Right renal cortex interstitium (tissue), 3 donors: ENCODE measurements around the gene SIN3A. TPM values are rescaled to one million over a fixed set of nuclear protein-coding genes. Genes with fewer than 3 reads are reported as not detected.
"Not testable (repeated sequence)": the region's sequence is repeated elsewhere in the genome, so short reads cannot be mapped to it uniquely, and the experiment has no call there.

Experiments
- DNase-seq, 3 donors: peaks; one replicate each; pipeline ENCODE4 v3.0.0-alpha.2; 2013; ENCODE audit warnings: low read depth in 3 of 3, low spot score in 2 of 3
- polyA plus RNA-seq, 3 donors: library from polyadenylated mRNA; unstranded; fragments of 120-200 nt; gene quantifications; one replicate each; pipeline ENCODE4 v1.2.1, GENCODE V29; 2013; ENCODE audit not compliant: insufficient read length in 3 of 3

The SIN3A gene
- polyA plus RNA-seq, 3 donors = 58.8 to 63.7 (median 59.2) TPM

- DNase-seq = not testable (repeated sequence)
Observed at GRCh38 chr15:75383986-75384385, 67.5 kb downstream of the SIN3A start.

- no peak for DNase-seq
Observed at GRCh38 chr15:75380773-75381172, 70.7 kb downstream of the SIN3A start.

GRCh38 chr15:75371901-75372688 lies 79.4 kb downstream of the SIN3A start:
- DNase-seq = no peak

- DNase-seq = no peak
Observed at GRCh38 chr15:75371486-75371885, 80.0 kb downstream of the SIN3A start.

- DNase-seq = no peak
Observed at GRCh38 chr15:75369897-75370581, 81.5 kb downstream of the SIN3A start.

- no peak for DNase-seq
Observed at GRCh38 chr15:75368689-75369239, 82.7 kb downstream of the SIN3A start.

- DNase-seq = peak; percentile 83 to 90 (median 84)
Observed at GRCh38 chr15:75367913-75368688, 83.4 kb downstream of the SIN3A start, which contains the start of gene MAN2C1. TSS of gene MAN2C1 (minus strand) at chr15:75368607. CDS start at chr15:75368583, 24 bp downstream.

- DNase-seq = no peak
Observed at GRCh38 chr15:75367406-75367912, 84.0 kb downstream of the SIN3A start.

GRCh38 chr15:75367006-75367405 lies 84.5 kb downstream of the SIN3A start:
- DNase-seq = no peak

GRCh38 chr15:75366163-75366562 lies 85.3 kb downstream of the SIN3A start:
- DNase-seq = no peak

- DNase-seq = no peak
Observed at GRCh38 chr15:75364881-75365280, 86.6 kb downstream of the SIN3A start.

- no peak for DNase-seq
Observed at GRCh38 chr15:75363786-75364185, 87.7 kb downstream of the SIN3A start.

GRCh38 chr15:75362642-75363249 lies 88.7 kb downstream of the SIN3A start:
- no peak for DNase-seq

- no peak for DNase-seq
Observed at GRCh38 chr15:75361989-75362641, 89.4 kb downstream of the SIN3A start.

- no peak for DNase-seq
Observed at GRCh38 chr15:75361361-75361988, 90.0 kb downstream of the SIN3A start.

- no peak for DNase-seq
Observed at GRCh38 chr15:75360856-75361255, 90.6 kb downstream of the SIN3A start.

- DNase-seq = no peak
Observed at GRCh38 chr15:75360391-75360790, 91.1 kb downstream of the SIN3A start.

- DNase-seq = no peak
Observed at GRCh38 chr15:75359537-75360250, 91.8 kb downstream of the SIN3A start.
